Lower leg skin (tissue), 4 donors: ENCODE results near the gene GCAT. TPM values are rescaled to one million over a fixed set of nuclear protein-coding genes. Genes with fewer than 3 reads are reported as not detected.

Experiments
- DNase-seq, 2 donors: peaks; one replicate each; pipeline ENCODE4 v3.0.0-alpha.2; 2019; ENCODE audit warnings: low spot score in 2 of 2
- H3K4me3 ChIP-seq: fragments of 200-600 bp; sonication (generic); 2 replicates; pipeline ENCODE4 v1.5.1; 2017; ENCODE audit warnings: mild to moderate bottlenecking, low read depth; ENCODE audit not compliant: poor library complexity, severe bottlenecking
- CTCF ChIP-seq, 3 donors: fragments of 450-650 bp; IDR thresholded peaks; one replicate each; pipeline ENCODE4 v1.5.1; 2016; ENCODE audit warnings: antibody characterized with exemption in 3 of 3, mild to moderate bottlenecking in 3 of 3, moderate library complexity in 2 of 3
- POLR2A ChIP-seq, 2 donors: fragments of 450-650 bp; IDR thresholded peaks; one replicate each; pipeline ENCODE4 v1.6.1; 2016 to 2017; ENCODE audit warnings: antibody characterized with exemption in 2 of 2, mild to moderate bottlenecking in 1 of 2, moderate library complexity in 1 of 2
- WGBS, 2 donors: methylation state at CpG; one replicate each; pipeline ENCODE4 v1.1.5; 2018; 5-methylcytosine and 5-hydroxymethylcytosine counted together
- intact Hi-C: fragments of 100-400 bp; cut with DNase I; formaldehyde crosslinking; loops from one replicate; pipeline ENCODE4 v1.15.0; 2023; ENCODE audit warnings: low total_unique reads
- total RNA-seq, 4 donors: library from RNA; depleted of rRNA; stranded (reverse); fragments of >200 nt; gene quantifications; one replicate each; pipeline ENCODE4 v1.1.0, GENCODE V29; 2016

Gene GCAT
- total RNA-seq, 4 donors from 2014 or later, result 12.5 to 20.4 (median 16.2) TPM

GRCh38 chr22:37823134-37823985 lies 15.6 kb downstream of the GCAT start, which contains the start of gene GALR3:
TSS of gene GALR3 (plus strand) at chr22:37823382. CDS start at chr22:37823407, 25 bp downstream.
- TF ChIP-seq CTCF (IDR thresholded peaks at IDR 0.05), result no peak
- TF ChIP-seq POLR2A (IDR thresholded peaks at IDR 0.05), result no peak
- no peak within 1 kb of the TSS for H3K4me3 ChIP-seq
- WGBS, 2 donors, result 79 to 81% methylated on average over 11 to 21 of the region's 21 CpGs
- DNase-seq, result no peak
- intact Hi-C loops, result no loop called here

- TF ChIP-seq POLR2A (IDR thresholded peaks at IDR 0.05) (no peak), CTCF (IDR thresholded peaks at IDR 0.05) (no peak)
- H3K4me3 ChIP-seq, result no peak overlapping the region
- WGBS, 2 donors, result 27 to 32% methylated on average over 12 to 34 of the region's 135 CpGs
- no peak for DNase-seq
- intact Hi-C loops, result no loop called here
Observed at GRCh38 chr22:37824674-37825641, 17.2 kb downstream of the GCAT start.

GRCh38 chr22:37827056-37827455 lies 19.3 kb downstream of the GCAT start:
- intact Hi-C loops, result no loop called here
- WGBS, 2 donors, result 32 to 48% methylated on average over 9 of the region's 9 CpGs

GRCh38 chr22:37830093-37830842 lies 22.5 kb downstream of the GCAT start:
- DNase-seq, result no peak
- TF ChIP-seq CTCF (IDR thresholded peaks at IDR 0.05), result no peak
- TF ChIP-seq POLR2A (IDR thresholded peaks at IDR 0.05), result no peak
- intact Hi-C loops, result no loop called here
- WGBS, 2 donors, result 84 to 91% methylated on average over 10 to 13 of the region's 14 CpGs
- no peak overlapping the region for H3K4me3 ChIP-seq

More at GRCh38 chr22:37827056-37827455, 19.3 kb downstream of the GCAT start:
- no peak overlapping the region for H3K4me3 ChIP-seq
- TF ChIP-seq POLR2A (IDR thresholded peaks at IDR 0.05) (no peak), CTCF (IDR thresholded peaks at IDR 0.05) (no peak)
- no peak for DNase-seq

GRCh38 chr22:37831472-37831871 lies 23.7 kb downstream of the GCAT start:
- no peak for TF ChIP-seq CTCF (IDR thresholded peaks at IDR 0.05)
- TF ChIP-seq POLR2A (IDR thresholded peaks at IDR 0.05), result no peak
- H3K4me3 ChIP-seq, result no peak overlapping the region
- intact Hi-C loops, result no loop called here
- no peak for DNase-seq
- WGBS, 2 donors, result 94 to 98% methylated on average over 11 of the region's 11 CpGs
